H9 (cell line): ENCODE data around the gene NAA10. TPM values are rescaled to one million over a fixed set of nuclear protein-coding genes. Genes with fewer than 3 reads are reported as not detected.

ENCODE experiments used
- DNase-seq: peaks from one replicate; pipeline ENCODE4 v3.0.0-alpha.2; 2017
- H2AFZ ChIP-seq: one replicate; pipeline ENCODE4 v1.6.1; 2013; ENCODE audit warnings: mild to moderate bottlenecking, low read length, control low read depth, moderate library complexity
- H2AK5ac ChIP-seq: 2 replicates; pipeline ENCODE4 v1.6.1; 2013; ENCODE audit warnings: low read length, control low read depth, mixed read lengths; ENCODE audit not compliant: insufficient read length
- H2BK120ac ChIP-seq: one replicate; pipeline ENCODE4 v1.6.1; 2013; ENCODE audit warnings: low read depth, mild to moderate bottlenecking, low read length, control low read depth, inconsistent platforms; ENCODE audit not compliant: poor library complexity, severe bottlenecking
- H2BK12ac ChIP-seq: 2 replicates; pipeline ENCODE4 v1.6.1; 2013; ENCODE audit warnings: low read length, control low read depth, mixed read lengths, low read depth; ENCODE audit not compliant: insufficient read length
- H2BK15ac ChIP-seq: 2 replicates; pipeline ENCODE4 v1.6.1; 2013; ENCODE audit warnings: low read depth, low read length, control low read depth
- H2BK20ac ChIP-seq: one replicate; pipeline ENCODE4 v1.6.1; 2013; ENCODE audit warnings: low read depth, mild to moderate bottlenecking, low read length, control low read depth, inconsistent platforms; ENCODE audit not compliant: poor library complexity, severe bottlenecking
- H2BK5ac ChIP-seq: 2 replicates; pipeline ENCODE4 v1.6.1; 2013; ENCODE audit warnings: low read length, control low read depth, mixed read lengths; ENCODE audit not compliant: insufficient read length
- H3K14ac ChIP-seq: 2 replicates; pipeline ENCODE4 v1.6.1; 2013; ENCODE audit warnings: low read length, control low read depth; ENCODE audit not compliant: insufficient read depth
- H3K18ac ChIP-seq: 2 replicates; pipeline ENCODE4 v1.6.1; 2013; ENCODE audit warnings: low read depth, mild to moderate bottlenecking, mixed read lengths, low read length, control low read depth; ENCODE audit not compliant: insufficient read length
- H3K23ac ChIP-seq: 2 replicates; pipeline ENCODE4 v1.6.1; 2013; ENCODE audit warnings: low read length, control low read depth, mixed read lengths, low read depth; ENCODE audit not compliant: insufficient read length
- H3K23me2 ChIP-seq: 2 replicates; pipeline ENCODE4 v1.6.1; 2013; ENCODE audit warnings: low read depth, mild to moderate bottlenecking, mixed read lengths, low read length, control low read depth; ENCODE audit not compliant: insufficient read length, poor library complexity, severe bottlenecking
- H3K27ac ChIP-seq: 2 replicates; pipeline ENCODE4 v1.5.1; 2013; ENCODE audit warnings: low read length, control low read depth, mixed read lengths, low read depth; ENCODE audit not compliant: insufficient read length
- H3K27me3 ChIP-seq: 2 replicates; pipeline ENCODE4 v1.6.1; 2013; ENCODE audit warnings: low read length, control low read depth, inconsistent platforms; ENCODE audit not compliant: insufficient read depth
- H3K4ac ChIP-seq: 2 replicates; pipeline ENCODE4 v1.6.1; 2013; ENCODE audit warnings: low read depth, mild to moderate bottlenecking, control low read depth, inconsistent platforms, low read length, moderate library complexity
- H3K4me1 ChIP-seq: 2 replicates; pipeline ENCODE4 v1.6.1; 2013; ENCODE audit warnings: low read length, control low read depth, inconsistent platforms; ENCODE audit not compliant: insufficient read depth
- H3K4me2 ChIP-seq: 2 replicates; pipeline ENCODE4 v1.6.1; 2013; ENCODE audit warnings: low read length, control low read depth, mixed read lengths; ENCODE audit not compliant: insufficient read length, insufficient read depth
- H3K56ac ChIP-seq: 2 replicates; pipeline ENCODE4 v1.6.1; 2013; ENCODE audit warnings: low read depth, mild to moderate bottlenecking, mixed read lengths, low read length, control low read depth; ENCODE audit not compliant: insufficient read length
- H3K79me1 ChIP-seq: 2 replicates; pipeline ENCODE4 v1.6.1; 2013; ENCODE audit warnings: low read depth, mild to moderate bottlenecking, moderate library complexity, low read length, control low read depth, inconsistent platforms; ENCODE audit not compliant: insufficient read depth, poor library complexity, severe bottlenecking
- H3K79me2 ChIP-seq: 2 replicates; pipeline ENCODE4 v1.6.1; 2013; ENCODE audit warnings: low read length, control low read depth, inconsistent platforms; ENCODE audit not compliant: insufficient read depth
- H3K9ac ChIP-seq: 2 replicates; pipeline ENCODE4 v1.6.1; 2013; ENCODE audit warnings: low read length, control low read depth, mixed read lengths; ENCODE audit not compliant: insufficient read length; ENCODE audit errors: extremely low read depth
- H3K9me3 ChIP-seq: one replicate; pipeline ENCODE4 v1.6.1; 2013; ENCODE audit warnings: low read depth, low read length, inconsistent platforms; ENCODE audit not compliant: control insufficient read depth
- H3T11ph ChIP-seq: one replicate; pipeline ENCODE4 v1.6.1; 2013; ENCODE audit warnings: mild to moderate bottlenecking, low read length, control low read depth, inconsistent platforms
- H4K20me1 ChIP-seq: one replicate; pipeline ENCODE4 v1.6.1; 2013; ENCODE audit not compliant: control insufficient read depth, insufficient read length, insufficient read depth
- H4K5ac ChIP-seq: 2 replicates; pipeline ENCODE4 v1.6.1; 2013; ENCODE audit warnings: low read depth, mild to moderate bottlenecking, mixed read lengths, low read length, control low read depth; ENCODE audit not compliant: insufficient read length
- H4K8ac ChIP-seq: replicated peaks from 2 replicates; pipeline ENCODE4 v1.6.1; 2013; ENCODE audit warnings: low read length, control low read depth, mixed read lengths, low read depth; ENCODE audit not compliant: insufficient read length
- H4K91ac ChIP-seq: 2 replicates; pipeline ENCODE4 v1.6.1; 2013; ENCODE audit warnings: low read depth, mild to moderate bottlenecking, moderate library complexity, mixed read lengths, low read length, control low read depth; ENCODE audit not compliant: insufficient read length
- H3K27ac Mint-ChIP-seq, 3 experiments: 2 replicates in 2 of 3; 3 replicates in 1 of 3; pipeline ENCODE4 v1.8.0; 2020 to 2021; ENCODE audit warnings: mixed read lengths in 3 of 3, mild to moderate bottlenecking in 1 of 3, moderate library complexity in 1 of 3
- H3K27me3 Mint-ChIP-seq: 2 replicates; pipeline ENCODE4 v1.8.0; 2021; ENCODE audit warnings: low read depth, mild to moderate bottlenecking, moderate library complexity, mixed read lengths
- H3K36me3 Mint-ChIP-seq, 3 experiments: 2 replicates in 2 of 3; 3 replicates in 1 of 3; pipeline ENCODE4 v1.8.0; 2020 to 2021; ENCODE audit warnings: low read depth in 3 of 3, mixed read lengths in 3 of 3; ENCODE audit not compliant: insufficient read depth in 1 of 3
- H3K4me1 Mint-ChIP-seq, 2 experiments: 2 replicates each; pipeline ENCODE4 v1.8.0; 2020; ENCODE audit warnings: mixed read lengths in 2 of 2
- H3K4me3 Mint-ChIP-seq, 2 experiments: 2 replicates in 1 of 2; 3 replicates in 1 of 2; pipeline ENCODE4 v1.8.0; 2020 to 2021; ENCODE audit warnings: mild to moderate bottlenecking in 2 of 2, mixed read lengths in 2 of 2, moderate library complexity in 1 of 2
- H3K9me3 Mint-ChIP-seq, 2 experiments: 2 replicates in 1 of 2; 3 replicates in 1 of 2; pipeline ENCODE4 v1.8.0; 2020; ENCODE audit warnings: mild to moderate bottlenecking in 2 of 2, mixed read lengths in 2 of 2, moderate library complexity in 1 of 2
- WGBS: extraction: QIAGEN DNeasy Blood & Tissue Kit; methylation state at CpG from one replicate; pipeline ENCODE4 v1.1.7; 2013; ENCODE audit warnings: missing lambda C conversion rate, low lambda C conversion rate, mixed read lengths; ENCODE audit not compliant: insufficient read length; ENCODE audit errors: extremely low coverage; 5-methylcytosine and 5-hydroxymethylcytosine counted together
- total RNA-seq: library from RNA; stranded (reverse); gene quantifications from 2 replicates; pipeline ENCODE4 v1.2.1, GENCODE V29; 2021
- TF ChIP-seq, protein P1 (sequence below): fragments of 200-600 bp; sonication (generic); conservative IDR thresholded peaks from 3 replicates; pipeline ENCODE4 v1.8.0; 2021; ENCODE audit warnings: antibody characterized with exemption, mild to moderate bottlenecking

The NAA10 gene
- total RNA-seq, 1 experiment from 2014 or later = 101 TPM

DNA sequence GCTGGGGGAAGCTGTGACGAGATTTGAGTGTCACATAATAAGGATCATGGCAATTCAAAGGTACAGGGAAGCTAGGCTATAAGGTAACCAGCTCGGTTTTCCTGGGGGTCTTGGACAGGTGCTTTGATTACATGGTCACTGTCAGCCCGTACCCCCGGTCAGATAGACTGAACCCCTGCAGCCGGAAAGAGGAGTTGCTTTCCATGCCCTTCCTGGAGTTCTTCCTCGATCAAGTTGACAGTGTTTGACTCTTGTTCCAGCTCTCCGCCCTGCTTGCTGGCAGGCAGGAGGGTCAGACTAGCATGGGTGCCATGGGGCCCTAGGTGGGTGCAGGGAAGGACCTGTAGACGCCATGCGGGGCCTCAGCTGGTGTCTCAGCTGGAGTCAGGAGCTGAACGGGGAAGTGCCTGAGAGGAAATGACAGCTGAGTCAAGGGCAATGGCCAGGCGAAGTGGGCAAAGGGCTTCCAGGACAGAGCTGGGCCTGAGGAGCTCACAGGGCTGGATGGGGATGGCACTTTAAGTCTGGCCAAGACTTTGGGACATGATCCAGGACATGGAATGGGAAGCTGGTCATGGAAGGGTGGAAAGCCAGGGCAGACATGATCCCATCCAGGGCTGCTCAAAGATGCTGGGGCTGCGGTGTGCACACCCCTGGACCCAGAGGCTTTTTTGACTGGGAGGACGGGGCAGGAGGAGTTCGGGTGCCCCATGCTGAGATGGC lies 39.3 kb upstream of the NAA10 start:
- Histone ChIP-seq H3K14ac (no peak overlapping the region), H4K8ac (no peak overlapping the region), H3T11ph (no peak overlapping the region), H4K5ac (no peak overlapping the region), H3K23ac (no peak overlapping the region), H2AFZ (no peak overlapping the region), H3K4ac (no peak overlapping the region), H3K23me2 (peaks cover 14% of the 10 kb centered on the region), H4K20me1 (no peaks in the 10 kb centered on the region), H2BK5ac (no peak overlapping the region), H3K56ac (no peak overlapping the region), H3K79me1 (no peaks in the 10 kb centered on the region), H2BK15ac (no peak overlapping the region), H3K9me3 (no peaks in the 10 kb centered on the region), H2BK20ac (no peak overlapping the region), H3K27me3 (no peaks in the 10 kb centered on the region), H2AK5ac (no peak overlapping the region), H2BK12ac (no peak overlapping the region), H4K91ac (no peak overlapping the region), H3K18ac (no peak overlapping the region), H3K4me1 (no peaks in the 10 kb centered on the region), H3K79me2 (peaks cover 6% of the 10 kb centered on the region; the same call in 1 of the 2 replicates), H2BK120ac (no peak overlapping the region), H3K4me2 (peak overlapping the region; percentile 48), H3K27ac (no peak overlapping the region), H3K9ac (no peak overlapping the region)
- WGBS = no CpG with 5 or more reads among the region's 14 CpGs
- Mint-ChIP-seq H3K27ac (peak overlapping the region in 2 of 3 experiments; percentile 36 to 79; a peak in 2 of 7 replicates), H3K9me3 (peaks cover 4 to 11% of the 10 kb centered on the region in 2 experiments; a peak in 4 of 5 replicates), H3K4me1 (peaks cover 15 to 21% of the 10 kb centered on the region in 2 experiments), H3K36me3 (peaks cover 3 to 9% (median 4%) of the 10 kb centered on the region in 3 experiments; a peak in 6 of 7 replicates), H3K27me3 (no peaks in the 10 kb centered on the region), H3K4me3 (peak overlapping the region; percentile 10 to 94)
- TF ChIP-seq, protein P1, sequence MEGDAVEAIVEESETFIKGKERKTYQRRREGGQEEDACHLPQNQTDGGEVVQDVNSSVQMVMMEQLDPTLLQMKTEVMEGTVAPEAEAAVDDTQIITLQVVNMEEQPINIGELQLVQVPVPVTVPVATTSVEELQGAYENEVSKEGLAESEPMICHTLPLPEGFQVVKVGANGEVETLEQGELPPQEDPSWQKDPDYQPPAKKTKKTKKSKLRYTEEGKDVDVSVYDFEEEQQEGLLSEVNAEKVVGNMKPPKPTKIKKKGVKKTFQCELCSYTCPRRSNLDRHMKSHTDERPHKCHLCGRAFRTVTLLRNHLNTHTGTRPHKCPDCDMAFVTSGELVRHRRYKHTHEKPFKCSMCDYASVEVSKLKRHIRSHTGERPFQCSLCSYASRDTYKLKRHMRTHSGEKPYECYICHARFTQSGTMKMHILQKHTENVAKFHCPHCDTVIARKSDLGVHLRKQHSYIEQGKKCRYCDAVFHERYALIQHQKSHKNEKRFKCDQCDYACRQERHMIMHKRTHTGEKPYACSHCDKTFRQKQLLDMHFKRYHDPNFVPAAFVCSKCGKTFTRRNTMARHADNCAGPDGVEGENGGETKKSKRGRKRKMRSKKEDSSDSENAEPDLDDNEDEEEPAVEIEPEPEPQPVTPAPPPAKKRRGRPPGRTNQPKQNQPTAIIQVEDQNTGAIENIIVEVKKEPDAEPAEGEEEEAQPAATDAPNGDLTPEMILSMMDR = no peak
- DNase-seq = peak; percentile 20
